Gastrocnemius medialis (tissue), 4 donors: Measurements from ENCODE around the gene EFNA5. TPM values are rescaled to one million over a fixed set of nuclear protein-coding genes. Genes with fewer than 3 reads are reported as not detected.

ENCODE experiments used
- ATAC-seq, 2 donors: fragments of 150-250 bp; one replicate each; pipeline ENCODE4 v1.9.1; 2016
- DNase-seq, 2 donors: peaks; one replicate each; pipeline ENCODE4 v3.0.0-alpha.2; 2019
- H3K27ac ChIP-seq, 4 donors: fragments of 200-600 bp; sonication (generic); 1 replicate in 1 of 4; 2 replicates in 3 of 4; pipeline ENCODE4 v1.5.1; 2016 to 2018; ENCODE audit warnings: mild to moderate bottlenecking in 2 of 4, moderate library complexity in 1 of 4
- H3K27me3 ChIP-seq, 3 donors: fragments of 200-600 bp; sonication (generic) in 2 of 3; 1 replicate in 1 of 3; 2 replicates in 2 of 3; pipeline versions ENCODE4 v1.5.1 to v1.6.0; 2016 to 2019; ENCODE audit warnings: mild to moderate bottlenecking in 1 of 3, moderate library complexity in 1 of 3
- H3K36me3 ChIP-seq, 2 donors: fragments of 200-600 bp; sonication (generic) in 1 of 2; one replicate each; pipeline ENCODE4 v1.5.1; 2017 to 2018
- H3K4me1 ChIP-seq, 2 donors: fragments of 200-600 bp; sonication (generic) in 1 of 2; one replicate each; pipeline ENCODE4 v1.5.1; 2016 to 2017; ENCODE audit warnings: mild to moderate bottlenecking in 2 of 2
- H3K4me3 ChIP-seq, 4 donors: fragments of 200-600 bp; sonication (generic) in 3 of 4; 1 replicate in 1 of 4; 2 replicates in 3 of 4; pipeline ENCODE4 v1.5.1; 2016 to 2019; ENCODE audit warnings: mild to moderate bottlenecking in 2 of 4
- H3K9me3 ChIP-seq, 3 donors: fragments of 200-600 bp; sonication (generic) in 2 of 3; 1 replicate in 1 of 3; 2 replicates in 2 of 3; pipeline ENCODE4 v1.5.1; 2016 to 2019
- CTCF ChIP-seq, 5 experiments: fragments of 450-650 bp in 3 of 5; fragments of 200-600 bp in 2 of 5; sonication (generic) in 2 of 5; IDR thresholded peaks in 4 of 5; conservative IDR thresholded peaks in 1 of 5; 1 replicate in 4 of 5; 2 replicates in 1 of 5; pipeline ENCODE4 v1.5.1; 2016 to 2019; ENCODE audit warnings: antibody characterized with exemption in 5 of 5, mild to moderate bottlenecking in 3 of 5, moderate library complexity in 3 of 5
- POLR2A ChIP-seq, 2 donors: fragments of 450-650 bp; IDR thresholded peaks; one replicate each; pipeline ENCODE4 v1.6.1; 2017; ENCODE audit warnings: antibody characterized with exemption in 2 of 2, mild to moderate bottlenecking in 2 of 2, moderate library complexity in 2 of 2
- in situ Hi-C, 4 donors: fragments of 200-750 bp; cut with MboI; loops; one replicate each; pipeline versions ENCODE4 v1.15.0 to v1.8.0; 2017; ENCODE audit warnings: low sequenced_read_pairs in 4 of 4
- intact Hi-C: fragments of 100-400 bp; cut with DNase I; formaldehyde crosslinking; loops from one replicate; pipeline ENCODE4 v1.15.1; 2023; ENCODE audit warnings: low total_unique reads
- total RNA-seq, 4 donors: library from RNA; depleted of rRNA; stranded (reverse); fragments of >200 nt; gene quantifications; one replicate each; pipeline versions ENCODE4 v1.1.0 to v1.2.3, GENCODE V29; 2016

EFNA5 gene
- total RNA-seq, 4 donors from 2014 or later, result 0.15 to 0.62 (median 0.20) TPM; not detected in 1

DNA sequence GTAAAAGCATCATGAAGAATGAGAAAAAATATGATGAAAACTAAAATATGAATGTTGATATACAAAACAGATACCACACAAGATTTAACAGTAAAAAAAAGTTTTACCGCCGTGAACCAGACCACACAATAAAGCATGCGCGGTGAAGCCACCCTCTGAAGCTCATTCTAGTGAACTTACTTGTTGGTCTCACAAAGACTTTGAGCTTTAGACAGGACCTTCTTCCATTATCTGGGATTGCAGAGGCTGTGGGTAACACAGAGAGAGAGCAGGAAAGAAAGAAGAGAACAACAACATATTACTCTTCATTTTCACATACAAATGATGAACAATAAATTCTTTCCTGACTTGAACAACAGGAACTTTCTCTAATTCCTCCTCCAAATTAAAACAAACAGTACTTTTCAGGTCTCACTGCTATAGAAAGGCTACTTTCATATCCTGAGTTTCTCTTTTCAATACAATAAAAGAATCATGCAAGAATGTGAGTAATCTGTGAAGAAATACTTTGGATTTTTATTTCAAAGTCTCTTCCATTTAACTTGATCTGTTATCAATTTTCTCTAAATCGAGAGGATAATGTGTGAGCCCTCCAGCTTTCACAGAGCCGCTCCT is 283.1 kb downstream of the EFNA5 start:
- DNase-seq (no peak), ATAC-seq (no peak)
- Histone ChIP-seq H3K36me3 (no peaks in the 10 kb centered on the region), H3K27ac (peak overlapping the region in 3 of 4 donors; percentile 15 to 60 (median 24)), H3K27me3 (no peaks in the 10 kb centered on the region), H3K4me1 (peaks cover 19 to 21% of the 10 kb centered on the region in 2 donors), H3K9me3 (no peaks in the 10 kb centered on the region), H3K4me3 (no peak overlapping the region)
- TF ChIP-seq POLR2A (IDR thresholded peaks at IDR 0.05) (no peak), CTCF (IDR thresholded peaks at IDR 0.05 in 4 of 5, conservative IDR thresholded peaks at IDR 0.05 in 1 of 5) (no peak)
- intact Hi-C loops, result loop anchor here (5.0 kb wide), 1 partner anchor 185 kb away; no protein-coding TSS in a partner anchor
- in situ Hi-C loops, result no loop called here

- intact Hi-C loops (loop anchor here (5.0 kb wide), 1 partner anchor 187 kb away; no protein-coding TSS in a partner anchor), in situ Hi-C loops (no loop called here)
- H3K27me3 ChIP-seq, result no peaks in the 10 kb centered on the region
- DNase-seq (no peak), ATAC-seq (no peak)
- H3K27ac ChIP-seq, result no peak overlapping the region
- peaks cover 21 to 26% of the 10 kb centered on the region in 2 donors for H3K4me1 ChIP-seq
- no peaks in the 10 kb centered on the region for H3K36me3 ChIP-seq
- no peaks in the 10 kb centered on the region for H3K9me3 ChIP-seq
- no peak for TF ChIP-seq POLR2A (IDR thresholded peaks at IDR 0.05)
- no peak for TF ChIP-seq CTCF (IDR thresholded peaks at IDR 0.05 in 4 of 5, conservative IDR thresholded peaks at IDR 0.05 in 1 of 5)
- H3K4me3 ChIP-seq, result no peak overlapping the region
Observed at GRCh38 chr5:107385708-107386107, 285.0 kb downstream of the EFNA5 start.

DNA sequence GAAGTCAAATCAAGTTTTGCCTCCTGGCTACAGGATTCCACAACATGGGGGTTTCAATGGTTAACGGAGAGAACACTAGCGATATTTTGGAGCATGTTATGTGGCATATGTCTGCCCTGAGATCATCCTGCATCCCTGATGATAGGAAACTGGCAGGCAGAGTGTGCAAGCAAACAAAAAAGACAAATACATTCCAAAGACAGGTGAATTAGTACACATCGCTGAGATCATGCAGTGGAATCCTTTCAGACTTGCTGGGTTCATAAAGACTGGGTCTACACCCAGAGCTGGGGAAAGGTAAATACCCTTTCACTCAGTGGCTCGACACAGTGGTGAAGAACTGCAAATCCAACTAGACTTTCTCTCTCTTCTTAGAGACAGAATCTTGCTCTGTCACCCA is 286.5 kb downstream of the EFNA5 start:
- no peak overlapping the region for H3K4me3 ChIP-seq
- TF ChIP-seq POLR2A (IDR thresholded peaks at IDR 0.05), result no peak
- no peak for TF ChIP-seq CTCF (IDR thresholded peaks at IDR 0.05 in 4 of 5, conservative IDR thresholded peaks at IDR 0.05 in 1 of 5)
- no peaks in the 10 kb centered on the region for H3K27me3 ChIP-seq
- no peak overlapping the region for H3K27ac ChIP-seq
- H3K36me3 ChIP-seq, result no peaks in the 10 kb centered on the region
- ATAC-seq (no peak), DNase-seq (no peak)
- peaks cover 18 to 25% of the 10 kb centered on the region in 2 donors for H3K4me1 ChIP-seq
- in situ Hi-C loops, result no loop called here
- no peaks in the 10 kb centered on the region for H3K9me3 ChIP-seq
- intact Hi-C loops, result no loop called here

DNA sequence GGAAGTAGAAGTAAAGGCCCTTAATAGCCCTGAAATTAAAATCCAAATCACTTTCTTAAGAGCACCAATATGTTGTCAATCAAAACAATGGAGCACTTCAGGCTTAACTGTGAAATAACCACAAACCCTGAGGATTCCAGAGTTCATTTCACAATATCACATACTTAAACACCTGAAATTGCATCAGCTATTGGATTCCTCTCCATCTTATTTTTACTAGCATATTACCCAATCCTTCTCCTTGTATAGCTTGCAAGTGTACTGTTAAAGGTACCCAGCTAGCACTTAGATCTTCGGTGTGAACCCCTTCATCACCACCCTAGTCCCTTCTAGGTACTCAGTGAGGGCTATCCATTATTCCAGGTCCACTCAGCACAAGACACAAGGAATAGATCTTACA is 287.3 kb downstream of the EFNA5 start:
- intact Hi-C loops (no loop called here), in situ Hi-C loops (no loop called here)
- no peak for TF ChIP-seq POLR2A (IDR thresholded peaks at IDR 0.05)
- no peak for TF ChIP-seq CTCF (IDR thresholded peaks at IDR 0.05 in 4 of 5, conservative IDR thresholded peaks at IDR 0.05 in 1 of 5)
- Histone ChIP-seq H3K27ac (no peak overlapping the region), H3K9me3 (no peaks in the 10 kb centered on the region), H3K4me1 (peaks cover 10 to 16% of the 10 kb centered on the region in 2 donors), H3K27me3 (no peaks in the 10 kb centered on the region), H3K36me3 (no peaks in the 10 kb centered on the region), H3K4me3 (no peak overlapping the region)
- DNase-seq (no peak), ATAC-seq (no peak)
